ENCODE results near the gene ARRDC4.

ARRDC4 gene

GRCh38 chr15:97995881-97996603 is 35.5 kb downstream of the ARRDC4 start:
- 65 to 83% methylated on average over 3 to 4 of the region's 5 CpGs for WGBS, 2 experiments (ENCODE audit: insufficient coverage in 2 of 2)
- H3K27ac ChIP-seq (ENCODE audit: low read depth, low read length, severe bottlenecking): no peak overlapping the region
- no peak overlapping the region for H3K4me3 ChIP-seq (ENCODE audit: extremely low read depth, insufficient read depth, low read length, poor library complexity, severe bottlenecking)
- no peaks in the 10 kb centered on the region for H3K36me3 ChIP-seq (ENCODE audit: control insufficient read depth, insufficient read depth, low read length)
- H3K4me1 ChIP-seq (ENCODE audit: control insufficient read depth, insufficient read depth, low read length, poor library complexity, severe bottlenecking): peaks cover 4% of the 10 kb centered on the region
- H3K9me3 ChIP-seq (ENCODE audit: control insufficient read depth, low read length): no peaks in the 10 kb centered on the region

- Histone ChIP-seq H3K4me1 (ENCODE audit: control insufficient read depth, insufficient read depth, low read length, poor library complexity, severe bottlenecking) (peaks cover 2% of the 10 kb centered on the region), H3K27ac (ENCODE audit: low read depth, low read length, severe bottlenecking) (no peak overlapping the region), H3K4me3 (ENCODE audit: extremely low read depth, insufficient read depth, low read length, poor library complexity, severe bottlenecking) (no peak overlapping the region), H3K36me3 (ENCODE audit: control insufficient read depth, insufficient read depth, low read length) (no peaks in the 10 kb centered on the region), H3K9me3 (ENCODE audit: control insufficient read depth, low read length) (no peaks in the 10 kb centered on the region)
- WGBS, 2 experiments (ENCODE audit: insufficient coverage in 2 of 2): 83 to 100% methylated on average over 2 to 3 of the region's 5 CpGs
Measured at GRCh38 chr15:97998307-97999071, 38.0 kb downstream of the ARRDC4 start.

DNA sequence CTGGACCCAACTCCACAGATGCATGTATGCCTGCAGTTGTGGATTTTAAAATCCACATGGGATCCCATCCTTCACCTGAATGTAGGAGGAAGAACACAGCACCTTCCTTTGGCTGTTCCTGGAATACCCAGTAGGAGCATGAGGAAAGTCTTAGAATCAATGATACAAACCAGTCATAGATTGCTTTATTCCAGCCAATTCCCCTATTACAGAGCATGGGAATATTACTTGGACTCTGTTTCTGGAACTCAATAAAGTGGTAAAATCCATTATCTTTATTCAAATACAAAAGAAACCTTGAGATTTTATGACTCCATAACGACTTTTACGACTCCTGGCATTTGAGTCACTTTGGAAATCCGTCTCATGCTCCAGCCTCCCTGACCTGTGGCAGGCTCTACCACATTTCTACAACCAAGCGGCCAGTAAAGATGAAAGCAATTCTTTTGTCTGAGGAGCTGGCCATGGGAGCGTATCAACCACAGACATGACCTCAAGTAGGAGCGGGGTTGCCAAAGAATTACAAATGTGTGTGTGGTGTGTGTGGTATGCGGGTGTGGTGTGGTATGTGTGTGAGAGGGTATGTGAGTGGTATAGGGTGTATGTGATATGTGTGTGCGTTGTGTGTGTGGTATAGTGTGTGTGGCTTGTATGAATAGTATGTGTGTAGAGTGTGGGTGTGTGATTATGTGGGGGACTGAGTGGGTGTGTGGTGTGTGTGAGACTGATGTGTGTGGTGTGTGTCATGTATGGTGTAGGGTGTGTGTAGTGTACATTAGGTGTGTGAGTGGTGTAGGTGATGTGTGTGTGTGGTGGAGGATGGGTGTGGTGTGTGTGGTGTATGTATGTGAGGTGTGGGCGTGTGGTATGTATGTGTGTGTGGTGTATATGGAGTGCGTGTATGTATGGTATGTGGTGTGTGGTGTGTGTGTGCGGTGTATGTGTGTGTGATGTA is 40.0 kb downstream of the ARRDC4 start:
- Histone ChIP-seq H3K9me3 (ENCODE audit: control insufficient read depth, low read length) (no peaks in the 10 kb centered on the region), H3K4me1 (ENCODE audit: control insufficient read depth, insufficient read depth, low read length, poor library complexity, severe bottlenecking) (no peaks in the 10 kb centered on the region), H3K27ac (ENCODE audit: low read depth, low read length, severe bottlenecking) (no peak overlapping the region), H3K4me3 (ENCODE audit: extremely low read depth, insufficient read depth, low read length, poor library complexity, severe bottlenecking) (no peak overlapping the region), H3K36me3 (ENCODE audit: control insufficient read depth, insufficient read depth, low read length) (no peaks in the 10 kb centered on the region)
- 79 to 85% methylated on average over 7 to 10 of the region's 11 CpGs for WGBS, 2 experiments (ENCODE audit: insufficient coverage in 2 of 2)

- WGBS, 2 experiments (ENCODE audit: insufficient coverage in 2 of 2): 90 to 92% methylated on average over 8 to 10 of the region's 10 CpGs
- no peaks in the 10 kb centered on the region for H3K4me1 ChIP-seq (ENCODE audit: control insufficient read depth, insufficient read depth, low read length, poor library complexity, severe bottlenecking)
- H3K9me3 ChIP-seq (ENCODE audit: control insufficient read depth, low read length): no peaks in the 10 kb centered on the region
- no peak overlapping the region for H3K27ac ChIP-seq (ENCODE audit: low read depth, low read length, severe bottlenecking)
- no peak overlapping the region for H3K4me3 ChIP-seq (ENCODE audit: extremely low read depth, insufficient read depth, low read length, poor library complexity, severe bottlenecking)
- no peaks in the 10 kb centered on the region for H3K36me3 ChIP-seq (ENCODE audit: control insufficient read depth, insufficient read depth, low read length)
Measured at GRCh38 chr15:98001663-98002194, 41.2 kb downstream of the ARRDC4 start.

GRCh38 chr15:98002419-98002818 is 41.9 kb downstream of the ARRDC4 start:
- WGBS, 2 experiments (ENCODE audit: insufficient coverage in 2 of 2): 89 to 90% methylated on average over 1 to 2 of the region's 3 CpGs
- Histone ChIP-seq H3K27ac (ENCODE audit: low read depth, low read length, severe bottlenecking) (no peak overlapping the region), H3K4me3 (ENCODE audit: extremely low read depth, insufficient read depth, low read length, poor library complexity, severe bottlenecking) (no peak overlapping the region), H3K9me3 (ENCODE audit: control insufficient read depth, low read length) (no peaks in the 10 kb centered on the region), H3K4me1 (ENCODE audit: control insufficient read depth, insufficient read depth, low read length, poor library complexity, severe bottlenecking) (no peaks in the 10 kb centered on the region), H3K36me3 (ENCODE audit: control insufficient read depth, insufficient read depth, low read length) (no peaks in the 10 kb centered on the region)

GRCh38 chr15:98002866-98003265 is 42.4 kb downstream of the ARRDC4 start:
- Histone ChIP-seq H3K36me3 (ENCODE audit: control insufficient read depth, insufficient read depth, low read length) (no peaks in the 10 kb centered on the region), H3K27ac (ENCODE audit: low read depth, low read length, severe bottlenecking) (peak overlapping the region; percentile 16), H3K4me1 (ENCODE audit: control insufficient read depth, insufficient read depth, low read length, poor library complexity, severe bottlenecking) (no peaks in the 10 kb centered on the region), H3K4me3 (ENCODE audit: extremely low read depth, insufficient read depth, low read length, poor library complexity, severe bottlenecking) (no peak overlapping the region), H3K9me3 (ENCODE audit: control insufficient read depth, low read length) (no peaks in the 10 kb centered on the region)
- 93 to 94% methylated on average over 3 of the region's 4 CpGs for WGBS, 2 experiments (ENCODE audit: insufficient coverage in 2 of 2)

DNA sequence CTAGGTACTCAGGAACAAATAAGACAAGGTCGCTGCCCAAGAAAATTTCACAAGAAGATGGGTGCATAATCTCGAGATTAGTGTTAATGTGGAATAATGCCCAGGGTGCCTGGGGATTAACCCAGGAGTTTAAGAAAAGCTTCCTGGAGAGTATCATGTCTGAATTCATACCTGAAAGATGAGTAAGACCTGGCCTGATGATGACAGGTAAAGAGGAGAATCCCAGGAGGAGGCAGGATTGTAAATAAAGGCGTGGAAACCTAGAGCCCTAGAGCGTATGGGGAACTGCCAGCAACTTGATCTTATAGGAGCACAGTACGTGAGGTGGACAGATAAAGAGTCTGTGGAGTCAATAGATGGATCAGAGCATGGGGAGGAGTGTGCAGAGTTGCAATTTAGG is 43.0 kb downstream of the ARRDC4 start:
- H3K4me3 ChIP-seq (ENCODE audit: extremely low read depth, insufficient read depth, low read length, poor library complexity, severe bottlenecking): no peak overlapping the region
- no peaks in the 10 kb centered on the region for H3K9me3 ChIP-seq (ENCODE audit: control insufficient read depth, low read length)
- no peaks in the 10 kb centered on the region for H3K36me3 ChIP-seq (ENCODE audit: control insufficient read depth, insufficient read depth, low read length)
- 76 to 87% methylated on average over 5 of the region's 5 CpGs for WGBS, 2 experiments (ENCODE audit: insufficient coverage in 2 of 2)
- no peaks in the 10 kb centered on the region for H3K4me1 ChIP-seq (ENCODE audit: control insufficient read depth, insufficient read depth, low read length, poor library complexity, severe bottlenecking)
- no peak overlapping the region for H3K27ac ChIP-seq (ENCODE audit: low read depth, low read length, severe bottlenecking)

DNA sequence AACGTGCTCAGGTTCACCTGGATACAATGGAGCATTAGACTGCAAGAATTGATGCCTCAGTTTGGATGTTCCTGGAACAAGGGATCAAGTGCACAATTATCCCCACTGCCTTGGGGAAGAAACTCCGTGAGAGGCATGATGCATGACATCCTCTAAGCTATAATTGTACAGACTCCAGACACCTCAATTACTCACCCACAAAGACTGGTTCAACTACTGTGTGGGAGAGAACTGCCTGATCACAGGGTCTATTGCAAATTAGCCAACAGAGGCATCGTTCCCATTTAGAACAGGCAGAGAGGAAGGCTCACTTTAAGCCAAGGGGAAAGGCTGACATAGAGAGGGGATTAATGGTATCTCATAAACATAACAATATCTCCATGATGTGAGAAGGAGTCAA is 43.5 kb downstream of the ARRDC4 start:
- H3K4me1 ChIP-seq (ENCODE audit: control insufficient read depth, insufficient read depth, low read length, poor library complexity, severe bottlenecking): no peaks in the 10 kb centered on the region
- no peaks in the 10 kb centered on the region for H3K36me3 ChIP-seq (ENCODE audit: control insufficient read depth, insufficient read depth, low read length)
- no peak overlapping the region for H3K27ac ChIP-seq (ENCODE audit: low read depth, low read length, severe bottlenecking)
- no peak overlapping the region for H3K4me3 ChIP-seq (ENCODE audit: extremely low read depth, insufficient read depth, low read length, poor library complexity, severe bottlenecking)
- 80 to 84% methylated on average over 2 of the region's 3 CpGs for WGBS, 2 experiments (ENCODE audit: insufficient coverage in 2 of 2)
- H3K9me3 ChIP-seq (ENCODE audit: control insufficient read depth, low read length): no peaks in the 10 kb centered on the region

- Histone ChIP-seq H3K9me3 (ENCODE audit: control insufficient read depth, low read length) (no peaks in the 10 kb centered on the region), H3K4me1 (ENCODE audit: control insufficient read depth, insufficient read depth, low read length, poor library complexity, severe bottlenecking) (no peaks in the 10 kb centered on the region), H3K27ac (ENCODE audit: low read depth, low read length, severe bottlenecking) (no peak overlapping the region), H3K4me3 (ENCODE audit: extremely low read depth, insufficient read depth, low read length, poor library complexity, severe bottlenecking) (no peak overlapping the region), H3K36me3 (ENCODE audit: control insufficient read depth, insufficient read depth, low read length) (no peaks in the 10 kb centered on the region)
- WGBS, 2 experiments (ENCODE audit: insufficient coverage in 2 of 2): 80 to 87% methylated on average over 7 to 8 of the region's 9 CpGs
Measured at GRCh38 chr15:98005659-98006058, 45.2 kb downstream of the ARRDC4 start.

- no peak overlapping the region for H3K4me3 ChIP-seq (ENCODE audit: extremely low read depth, insufficient read depth, low read length, poor library complexity, severe bottlenecking)
- WGBS, 2 experiments (ENCODE audit: insufficient coverage in 2 of 2): 88 to 92% methylated on average over 2 to 3 of the region's 4 CpGs
- no peaks in the 10 kb centered on the region for H3K9me3 ChIP-seq (ENCODE audit: control insufficient read depth, low read length)
- H3K4me1 ChIP-seq (ENCODE audit: control insufficient read depth, insufficient read depth, low read length, poor library complexity, severe bottlenecking): no peaks in the 10 kb centered on the region
- H3K27ac ChIP-seq (ENCODE audit: low read depth, low read length, severe bottlenecking): no peak overlapping the region
- H3K36me3 ChIP-seq (ENCODE audit: control insufficient read depth, insufficient read depth, low read length): no peaks in the 10 kb centered on the region
Measured at GRCh38 chr15:98009169-98009568, 48.7 kb downstream of the ARRDC4 start.
